HG02981 (cell line): ENCODE results near the gene ZNG1C.
"Not testable (repeated sequence)": the region's sequence is repeated elsewhere in the genome, so short reads cannot be mapped to it uniquely, and the experiment has no call there.

Experiments used
- ATAC-seq: cut with Tn5 transposase; IDR thresholded peaks from one replicate; pipeline ENCODE4 v1.9.1; 2021; ENCODE audit warnings: mild to moderate bottlenecking, moderate library complexity; ENCODE audit not compliant: unreplicated experiment

ZNG1C gene

DNA sequence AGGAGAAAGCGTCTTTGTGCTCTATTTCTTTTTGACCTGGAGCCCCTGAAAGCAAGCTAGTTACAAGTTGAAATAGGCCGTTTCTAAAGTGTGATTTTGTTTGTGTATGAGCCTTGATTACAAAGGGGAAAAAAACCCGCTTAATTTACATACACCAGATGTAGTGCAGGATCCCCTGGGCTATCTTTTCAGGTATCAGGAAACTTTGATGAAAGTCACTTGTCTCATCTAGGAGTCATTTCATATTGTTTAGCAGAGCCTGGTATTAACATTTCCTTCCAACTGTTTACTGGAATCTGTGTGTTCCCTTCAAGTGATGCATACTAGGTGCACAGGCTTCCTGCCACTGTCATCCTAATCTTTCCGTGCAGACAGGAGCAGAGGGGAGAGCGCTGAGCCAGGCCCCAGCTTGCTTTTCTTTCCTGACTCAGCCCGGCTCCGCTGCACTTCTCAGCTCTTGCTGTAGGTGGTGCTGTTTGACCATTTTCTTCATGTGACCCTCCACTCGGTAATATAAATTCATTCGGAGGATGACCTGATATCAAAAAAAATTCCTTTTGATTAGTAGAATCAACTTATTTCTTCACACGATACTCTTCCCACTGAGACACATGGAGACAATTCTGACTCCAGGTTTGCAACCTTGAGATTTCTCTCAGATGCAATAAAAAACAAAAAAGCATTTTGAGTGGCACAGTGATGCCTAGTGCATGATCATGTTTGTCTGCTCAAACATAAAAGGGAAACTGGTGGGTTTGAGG, 100.7 kb downstream of the ZNG1C start:
- peak; percentile 73 for ATAC-seq

- not testable (repeated sequence) for ATAC-seq
These were observed 101.5 kb downstream of the ZNG1C start for GRCh38 chr9:68343242-68343641.

DNA sequence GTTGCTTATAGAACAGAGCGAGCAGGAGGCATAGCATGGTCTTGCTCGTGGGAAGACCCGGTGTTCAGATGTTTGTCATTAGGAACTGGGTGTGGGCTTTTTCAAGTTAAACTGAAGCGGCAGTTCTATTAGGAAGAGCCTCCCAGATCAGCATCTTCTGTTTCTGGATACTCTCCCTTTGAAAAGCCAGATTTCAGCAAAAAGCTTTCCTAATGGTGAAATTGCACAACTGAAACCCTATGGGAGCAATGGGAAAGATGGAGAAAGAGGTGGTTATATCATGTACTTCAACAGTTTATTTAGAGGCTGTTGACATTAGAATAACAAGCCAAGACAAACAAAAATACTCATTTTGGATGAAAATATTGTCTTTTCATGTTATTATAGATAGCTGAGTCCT, 102.2 kb downstream of the ZNG1C start:
- not testable (repeated sequence) for ATAC-seq
